GDM1 (cell line): Measurements from ENCODE around the gene TTF1.
"Not testable (repeated sequence)": the region's sequence is repeated elsewhere in the genome, so short reads cannot be mapped to it uniquely, and the experiment has no call there.

Experiments used
- DNase-seq: peaks from one replicate; lab custom pipeline; 2025; lab: John Stamatoyannopoulos, UW

The TTF1 gene

GRCh38 chr9:132413926-132414325 lies 7.3 kb upstream of the TTF1 start:
- no peak for DNase-seq

- no peak for DNase-seq
These were observed 5.4 kb upstream of the TTF1 start for GRCh38 chr9:132412089-132412488.

GRCh38 chr9:132411091-132411508 lies 4.5 kb upstream of the TTF1 start:
- no peak for DNase-seq

- DNase-seq: no peak
These were observed 4.0 kb upstream of the TTF1 start for GRCh38 chr9:132410642-132411041.

- DNase-seq: no peak
These were observed 3.3 kb upstream of the TTF1 start, which contains the start of gene CFAP77 for GRCh38 chr9:132409828-132410528. Gene CFAP77 (plus strand): TSS chr9:132410211. CDS start chr9:132410272, 61 bp downstream.

- no peak for DNase-seq
These were observed 1.9 kb upstream of the TTF1 start for GRCh38 chr9:132408521-132408920.

GRCh38 chr9:132407196-132407595 lies 556 bp upstream of the TTF1 start:
- DNase-seq: no peak

- DNase-seq: no peak
These were observed 2.3 kb downstream of the TTF1 start for GRCh38 chr9:132404228-132404881.

GRCh38 chr9:132401824-132402223 lies 4.8 kb downstream of the TTF1 start:
- no peak for DNase-seq

- DNase-seq: no peak
These were observed 11.1 kb downstream of the TTF1 start for GRCh38 chr9:132395560-132395959.

- no peak for DNase-seq
These were observed 15.2 kb downstream of the TTF1 start for GRCh38 chr9:132391449-132391848.

GRCh38 chr9:132390966-132391365 lies 15.7 kb downstream of the TTF1 start:
- DNase-seq: no peak

GRCh38 chr9:132387133-132387532 lies 19.5 kb downstream of the TTF1 start:
- no peak for DNase-seq

- DNase-seq: no peak
These were observed 22.3 kb downstream of the TTF1 start for GRCh38 chr9:132384376-132384775.

- DNase-seq: no peak
These were observed 23.2 kb downstream of the TTF1 start for GRCh38 chr9:132383462-132383883.

- peak; percentile 22 for DNase-seq
These were observed 24.6 kb downstream of the TTF1 start for GRCh38 chr9:132381966-132382541.

GRCh38 chr9:132378416-132378815 lies 28.2 kb downstream of the TTF1 start:
- DNase-seq: not testable (repeated sequence)

- not testable (repeated sequence) for DNase-seq
These were observed 28.9 kb downstream of the TTF1 start for GRCh38 chr9:132377769-132378168.

GRCh38 chr9:132372177-132373095 lies 34.2 kb downstream of the TTF1 start:
- peak; percentile 89 for DNase-seq

- no peak for DNase-seq
These were observed 36.0 kb downstream of the TTF1 start for GRCh38 chr9:132370592-132370991.

GRCh38 chr9:132369421-132369820 lies 37.2 kb downstream of the TTF1 start:
- DNase-seq: no peak
